T-helper 17 cell (primary cell): ENCODE data around the gene MYBPC3. TPM values are rescaled to one million over a fixed set of nuclear protein-coding genes. Genes with fewer than 3 reads are reported as not detected.

Experiments used
- ATAC-seq: fragments of 150-1000 bp; cut with Tn5 transposase; 2 replicates; pipeline ENCODE4 v1.10.0; 2021; ENCODE audit warnings: mild to moderate bottlenecking, moderate library complexity
- DNase-seq, 3 donors: peaks; one replicate each; pipeline versions ENCODE4 v3.0.0 to v3.0.0-alpha.2; 2020 to 2021
- H3K9me3 ChIP-seq: one replicate; pipeline ENCODE4 v1.7.0; 2013; ENCODE audit warnings: low read length, mild to moderate bottlenecking; ENCODE audit not compliant: control insufficient read depth, poor library complexity, severe bottlenecking
- H3K27ac Mint-ChIP-seq: one replicate; pipeline ENCODE4 v1.8.0; 2022; ENCODE audit warnings: mild to moderate bottlenecking, moderate library complexity, mixed read lengths
- H3K27me3 Mint-ChIP-seq: one replicate; pipeline ENCODE4 v1.8.0; 2022; ENCODE audit warnings: mixed read lengths
- H3K36me3 Mint-ChIP-seq: one replicate; pipeline ENCODE4 v1.8.0; 2022; ENCODE audit warnings: low read depth, mixed read lengths
- H3K4me1 Mint-ChIP-seq: one replicate; pipeline ENCODE4 v1.8.0; 2022; ENCODE audit warnings: mild to moderate bottlenecking, mixed read lengths
- H3K4me3 Mint-ChIP-seq: one replicate; pipeline ENCODE4 v1.8.0; 2022; ENCODE audit warnings: mild to moderate bottlenecking, moderate library complexity, mixed read lengths
- total RNA-seq, 4 donors: library from RNA in 2 of 4; stranded (reverse) in 2 of 4; gene quantifications; one replicate each; pipeline ENCODE4 v1.2.3 and lab custom pipeline; 2022 to 2026

Gene MYBPC3
- total RNA-seq (under 1 TPM in 1 of 2 donors, not detected in 1; 0.10 TPM), total RNA-seq (lab: John Stamatoyannopoulos, UW) (0 reads per million in 2 donors)

DNA sequence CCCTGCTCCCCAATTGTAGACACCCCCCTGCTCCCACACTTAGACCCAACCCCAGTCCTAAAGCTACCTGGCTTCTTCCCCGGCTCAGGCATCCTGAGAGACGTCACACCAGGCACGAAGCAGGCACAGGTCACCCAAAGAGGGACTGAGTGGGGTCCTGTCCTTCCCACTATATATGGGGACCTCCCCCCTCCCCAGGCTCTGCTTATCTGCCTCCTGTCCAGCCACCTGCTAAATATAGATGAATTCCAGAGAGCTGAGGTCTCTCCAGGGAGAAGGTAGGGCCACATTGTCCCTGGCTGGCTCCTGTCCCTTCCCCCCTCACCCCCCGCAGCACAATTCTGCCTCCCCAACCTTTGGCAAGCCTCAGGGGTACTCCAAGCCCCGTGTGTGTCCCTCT is at the start of gene MYBPC3:
TSS of gene MYBPC3 (minus strand) at position 147 of the 400 bp plus-strand sequence. CDS start at position 92, 55 bp downstream.
- Mint-ChIP-seq H3K27me3 (no peaks in the 10 kb centered on the region), H3K27ac (peak within 1 kb of the TSS; percentile 43), H3K4me1 (no peaks in the 10 kb centered on the region), H3K4me3 (no peak within 1 kb of the TSS), H3K36me3 (no peaks in the 10 kb centered on the region)
- DNase-seq (no peak), ATAC-seq (no peak)
- H3K9me3 ChIP-seq: no peaks in the 10 kb centered on the region

DNA sequence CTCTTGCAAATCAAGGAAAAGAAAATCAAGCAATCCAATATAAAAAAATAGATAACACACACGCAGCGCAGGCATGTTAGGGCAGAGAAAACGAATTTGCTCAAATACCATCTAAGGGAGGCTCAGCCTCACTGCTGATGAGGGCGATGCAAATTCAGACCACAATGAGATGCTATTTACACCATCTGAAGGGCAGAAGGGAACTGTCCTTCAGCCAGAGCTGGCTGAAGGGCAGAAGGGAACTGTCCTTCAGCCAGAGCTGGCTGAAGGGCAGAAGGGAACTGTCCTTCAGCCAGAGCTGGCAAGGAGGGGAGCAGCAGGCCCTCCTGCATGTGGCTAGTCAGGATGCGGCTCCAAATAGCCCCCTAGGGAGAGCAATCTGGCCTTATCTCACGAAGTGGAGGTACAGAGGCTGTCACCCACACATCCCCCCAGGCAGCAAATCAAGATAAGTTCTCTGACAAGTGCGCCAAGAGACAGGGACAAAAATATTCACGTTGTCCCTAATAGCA is 48.3 kb upstream of the MYBPC3 start:
- H3K27me3 Mint-ChIP-seq: no peaks in the 10 kb centered on the region
- peaks cover 11% of the 10 kb centered on the region for H3K4me1 Mint-ChIP-seq
- no peaks in the 10 kb centered on the region for H3K36me3 Mint-ChIP-seq
- no peak for DNase-seq
- no peak overlapping the region for H3K27ac Mint-ChIP-seq
- no peaks in the 10 kb centered on the region for H3K9me3 ChIP-seq
- peak overlapping the region; percentile 91 for H3K4me3 Mint-ChIP-seq
- ATAC-seq: peak; percentile 22

DNA sequence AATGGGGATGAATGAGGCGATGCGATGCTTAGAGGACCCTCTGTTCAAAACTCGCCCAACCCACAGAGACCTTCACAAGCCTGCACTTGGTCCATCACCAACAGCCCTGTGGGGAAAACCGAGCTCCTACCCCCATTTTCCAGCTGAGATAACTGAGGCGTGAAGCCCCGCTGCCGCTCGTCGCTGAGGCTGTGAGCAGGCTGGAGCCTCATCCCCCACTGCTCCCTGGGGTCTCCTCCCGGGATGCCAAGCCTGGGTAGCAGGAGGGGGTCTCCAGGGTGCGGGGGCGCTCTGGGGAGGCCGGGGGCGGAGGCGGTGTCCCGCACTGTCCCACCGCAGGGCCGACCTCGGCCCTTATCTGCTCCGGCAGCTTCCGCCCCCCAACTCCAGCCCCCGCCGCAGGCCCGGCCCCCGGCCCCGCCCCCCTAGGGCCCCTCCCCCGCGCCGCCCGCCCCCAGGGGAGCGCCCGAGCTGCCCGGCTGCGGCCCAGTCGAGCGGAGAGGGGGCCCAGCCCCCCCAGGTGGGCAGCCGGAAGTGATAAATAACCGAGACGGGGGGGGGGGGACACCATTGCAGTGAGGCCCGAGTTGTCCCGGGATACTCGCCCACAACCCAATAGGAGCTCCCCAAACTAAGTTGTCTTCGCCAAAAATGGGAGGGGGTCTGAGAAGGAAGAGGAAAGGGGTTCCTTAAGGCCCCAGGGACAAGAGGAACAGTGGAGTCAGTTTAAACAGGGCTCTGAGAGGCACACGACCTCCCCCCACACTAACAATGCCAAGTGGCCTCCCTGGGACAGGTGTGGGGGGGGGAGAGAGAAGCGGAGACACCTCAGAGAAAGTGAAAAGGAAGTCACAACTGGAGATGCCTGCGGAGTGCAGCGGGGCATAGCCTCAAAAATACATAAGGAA is 47.6 kb upstream of the MYBPC3 start:
- peak in 2 of 3 donors; percentile 46 to 47 for DNase-seq
- H3K4me1 Mint-ChIP-seq: peaks cover 16% of the 10 kb centered on the region

DNA sequence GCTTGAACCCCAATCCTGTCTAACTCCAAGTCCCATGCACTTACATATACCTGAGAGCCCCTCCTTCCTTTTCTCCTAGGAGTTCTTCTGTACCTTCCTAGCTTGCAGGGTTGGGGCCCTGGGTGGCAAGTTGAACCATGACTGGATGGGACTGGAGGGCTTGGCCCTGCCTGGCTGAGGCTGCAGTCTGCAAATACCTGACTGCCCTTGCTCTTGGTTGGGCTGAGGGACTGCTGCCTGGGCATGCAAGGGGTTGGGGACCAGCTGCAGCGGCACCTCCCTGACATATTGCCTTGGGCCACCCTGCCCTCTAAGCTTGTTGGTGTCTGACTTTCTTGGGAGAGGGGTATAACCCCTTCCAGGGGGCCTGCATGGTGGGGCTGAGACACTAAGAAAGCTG is 46.0 kb upstream of the MYBPC3 start:
- no peak for DNase-seq
- peak overlapping the region; percentile 54 for H3K27ac Mint-ChIP-seq

More for the DNA sequence above, 47.6 kb upstream of the MYBPC3 start:
- ATAC-seq: peak; percentile 84
- Mint-ChIP-seq H3K4me3 (peak overlapping the region; percentile 91), H3K27me3 (no peaks in the 10 kb centered on the region), H3K27ac (peak overlapping the region; percentile 34), H3K36me3 (no peaks in the 10 kb centered on the region)
- no peaks in the 10 kb centered on the region for H3K9me3 ChIP-seq

DNA sequence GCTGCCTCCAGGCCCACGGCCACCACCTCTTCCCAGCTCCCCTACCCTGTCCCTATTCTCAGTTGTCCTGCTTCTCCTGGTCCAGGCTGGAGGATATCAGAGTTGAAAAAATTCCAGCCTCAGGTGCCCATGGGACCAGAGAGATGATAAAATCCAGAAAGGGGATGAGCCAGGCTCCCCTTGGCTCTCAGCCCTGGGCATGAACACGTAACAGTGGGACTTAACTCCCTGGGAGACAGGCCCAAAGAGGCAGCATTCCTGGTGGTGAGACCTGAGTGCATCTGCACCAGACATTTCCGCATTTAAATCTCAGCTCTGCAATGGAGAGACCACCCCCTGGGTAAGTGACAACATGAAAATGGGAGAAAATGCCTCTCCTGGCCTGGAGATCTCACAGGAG is 45.5 kb upstream of the MYBPC3 start:
- no peaks in the 10 kb centered on the region for H3K27me3 Mint-ChIP-seq
- no peak for DNase-seq
- no peaks in the 10 kb centered on the region for H3K9me3 ChIP-seq
- no peak for ATAC-seq
- no peaks in the 10 kb centered on the region for H3K36me3 Mint-ChIP-seq
- H3K4me3 Mint-ChIP-seq: no peak overlapping the region
- peaks cover 21% of the 10 kb centered on the region for H3K4me1 Mint-ChIP-seq
- peak overlapping the region; percentile 54 for H3K27ac Mint-ChIP-seq

More for the DNA sequence above, 46.0 kb upstream of the MYBPC3 start:
- no peaks in the 10 kb centered on the region for H3K9me3 ChIP-seq
- Mint-ChIP-seq H3K4me1 (peaks cover 21% of the 10 kb centered on the region), H3K36me3 (no peaks in the 10 kb centered on the region), H3K27me3 (no peaks in the 10 kb centered on the region), H3K4me3 (peak overlapping the region; percentile 45)
- no peak for ATAC-seq

DNA sequence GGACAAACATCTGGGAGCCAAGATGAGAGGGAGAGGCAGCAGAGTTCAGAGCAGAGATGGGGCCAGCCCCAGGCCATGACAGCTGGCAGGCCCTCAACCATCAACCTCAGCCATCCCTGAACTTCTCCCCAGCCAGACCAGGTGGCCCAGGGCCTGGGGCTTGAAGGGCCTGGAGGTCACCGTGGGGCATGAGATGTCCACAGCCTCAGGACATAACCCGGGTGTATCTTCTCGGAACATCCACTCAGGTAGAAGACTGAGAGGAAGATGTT is 43.5 kb upstream of the MYBPC3 start:
- H3K27ac Mint-ChIP-seq: peak overlapping the region; percentile 91
- no peaks in the 10 kb centered on the region for H3K36me3 Mint-ChIP-seq
- H3K9me3 ChIP-seq: no peaks in the 10 kb centered on the region
- no peak for ATAC-seq
- H3K4me3 Mint-ChIP-seq: no peak overlapping the region
- H3K27me3 Mint-ChIP-seq: no peaks in the 10 kb centered on the region
- DNase-seq: peak in 1 of 3 donors; percentile 1
- H3K4me1 Mint-ChIP-seq: peaks cover 21% of the 10 kb centered on the region

DNA sequence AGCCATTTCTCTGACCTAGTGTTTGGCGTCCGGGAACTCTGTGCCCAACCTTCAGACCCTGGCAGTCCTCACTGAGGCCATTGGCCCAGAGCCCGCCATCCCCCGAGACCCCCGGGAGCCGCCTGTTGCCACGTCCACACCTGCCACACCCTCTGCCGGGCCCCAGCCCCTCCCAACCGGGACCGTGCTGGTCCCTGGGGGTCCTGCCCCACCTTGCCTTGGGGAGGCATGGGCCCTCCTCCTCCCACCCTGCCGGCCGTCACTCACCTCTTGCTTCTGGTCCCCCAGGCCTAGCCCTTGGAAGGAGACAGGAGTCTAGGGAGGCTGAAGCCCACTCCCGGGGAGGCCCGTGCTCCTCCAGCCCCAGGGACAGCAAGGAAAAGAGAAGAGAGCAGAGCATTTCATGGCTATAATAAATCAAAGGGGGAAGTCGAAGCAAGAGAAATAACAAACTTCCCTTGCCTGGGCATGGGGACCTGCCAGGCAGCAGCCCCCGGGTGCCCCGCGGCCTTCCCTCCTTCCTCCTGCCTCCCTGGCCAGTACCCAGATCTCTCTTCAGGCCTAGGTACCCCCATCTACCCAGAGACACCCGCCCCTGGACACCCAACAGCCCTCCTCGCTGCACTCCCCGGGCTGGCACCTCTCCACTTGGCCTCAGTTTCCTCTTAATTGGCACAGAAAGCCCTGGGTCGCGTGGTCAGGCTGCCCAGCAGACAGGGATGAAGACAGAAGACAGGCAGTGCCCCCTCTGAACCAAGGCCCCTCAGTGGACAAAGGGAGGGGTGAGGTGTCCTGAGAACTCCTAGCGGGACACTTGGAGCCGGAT is 42.9 kb upstream of the MYBPC3 start:
- DNase-seq (peak in 1 of 3 donors; percentile 2), ATAC-seq (no peak)
- Mint-ChIP-seq H3K27me3 (no peaks in the 10 kb centered on the region), H3K27ac (peak overlapping the region; percentile 91), H3K4me3 (peak overlapping the region; percentile 80), H3K4me1 (peaks cover 18% of the 10 kb centered on the region), H3K36me3 (no peaks in the 10 kb centered on the region)
- H3K9me3 ChIP-seq: no peaks in the 10 kb centered on the region

DNA sequence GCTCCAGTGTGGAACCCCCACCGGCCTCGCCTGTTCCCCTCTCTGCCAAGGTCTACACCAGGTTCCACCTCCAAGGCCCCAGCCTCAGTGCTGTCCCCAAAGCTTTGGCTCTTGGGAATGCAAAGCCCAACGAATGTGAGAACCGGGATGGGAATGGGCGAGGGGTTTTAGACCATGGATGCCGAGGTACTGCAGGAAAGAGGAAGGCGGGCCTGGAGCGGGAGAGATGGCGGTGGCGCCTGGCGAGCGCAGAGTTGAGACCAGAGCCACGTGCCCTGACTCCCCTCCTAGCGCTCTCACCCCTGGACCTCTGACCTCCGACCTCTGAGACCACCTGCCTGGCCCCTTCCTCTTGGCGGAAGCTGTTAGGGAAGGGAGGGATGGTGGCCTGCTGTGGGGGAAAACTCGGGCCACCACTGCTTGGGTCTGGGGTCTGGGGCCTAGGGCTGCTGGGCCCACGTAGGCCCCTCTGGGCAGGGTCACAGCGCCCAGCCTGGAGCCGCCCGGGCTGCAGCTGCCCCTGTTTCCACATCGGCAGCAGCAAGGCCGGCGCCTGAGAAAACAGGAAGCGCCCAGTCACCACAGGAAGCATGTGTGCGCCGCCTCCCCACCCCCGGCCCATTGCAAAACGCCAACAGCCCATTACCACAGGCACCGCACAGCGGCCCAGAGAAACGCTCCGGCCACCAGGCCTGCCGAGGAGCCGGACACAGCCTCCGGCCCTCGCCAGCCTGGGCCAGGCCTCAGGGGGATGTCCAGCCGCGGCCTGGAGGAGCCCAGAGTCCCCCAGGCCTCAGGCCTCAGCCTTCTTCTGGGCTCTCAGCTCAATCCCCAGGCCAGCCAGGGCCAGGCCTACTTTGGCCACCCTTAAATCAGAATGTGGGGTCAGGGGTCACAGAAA is 42.1 kb upstream of the MYBPC3 start:
- H3K36me3 Mint-ChIP-seq: no peaks in the 10 kb centered on the region
- H3K4me3 Mint-ChIP-seq: peak overlapping the region; percentile 80
- H3K4me1 Mint-ChIP-seq: peaks cover 18% of the 10 kb centered on the region
- H3K9me3 ChIP-seq: no peaks in the 10 kb centered on the region
- peak overlapping the region; percentile 91 for H3K27ac Mint-ChIP-seq
- peak; percentile 75 for ATAC-seq
- H3K27me3 Mint-ChIP-seq: no peaks in the 10 kb centered on the region
- peak in 2 of 3 donors; percentile 12 to 29 for DNase-seq

DNA sequence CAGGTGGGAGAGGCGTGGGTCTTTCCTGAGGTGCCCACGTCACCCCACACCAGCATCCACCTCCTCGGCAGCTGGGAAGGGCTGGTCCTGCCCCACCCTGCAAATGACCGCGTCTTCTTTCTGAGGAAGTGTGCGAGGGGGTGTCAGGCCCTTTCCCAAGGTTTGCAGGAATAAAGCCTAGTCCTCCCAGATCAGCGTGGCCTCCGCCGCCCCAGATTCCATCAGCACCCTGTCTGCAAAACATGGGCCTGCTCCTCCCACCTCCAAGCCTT is 41.5 kb upstream of the MYBPC3 start:
- no peaks in the 10 kb centered on the region for H3K27me3 Mint-ChIP-seq
- no peaks in the 10 kb centered on the region for H3K36me3 Mint-ChIP-seq
- peak overlapping the region; percentile 91 for H3K27ac Mint-ChIP-seq
- ATAC-seq (no peak), DNase-seq (no peak)
- no peaks in the 10 kb centered on the region for H3K9me3 ChIP-seq
- H3K4me1 Mint-ChIP-seq: peaks cover 22% of the 10 kb centered on the region
- peak overlapping the region; percentile 80 for H3K4me3 Mint-ChIP-seq

DNA sequence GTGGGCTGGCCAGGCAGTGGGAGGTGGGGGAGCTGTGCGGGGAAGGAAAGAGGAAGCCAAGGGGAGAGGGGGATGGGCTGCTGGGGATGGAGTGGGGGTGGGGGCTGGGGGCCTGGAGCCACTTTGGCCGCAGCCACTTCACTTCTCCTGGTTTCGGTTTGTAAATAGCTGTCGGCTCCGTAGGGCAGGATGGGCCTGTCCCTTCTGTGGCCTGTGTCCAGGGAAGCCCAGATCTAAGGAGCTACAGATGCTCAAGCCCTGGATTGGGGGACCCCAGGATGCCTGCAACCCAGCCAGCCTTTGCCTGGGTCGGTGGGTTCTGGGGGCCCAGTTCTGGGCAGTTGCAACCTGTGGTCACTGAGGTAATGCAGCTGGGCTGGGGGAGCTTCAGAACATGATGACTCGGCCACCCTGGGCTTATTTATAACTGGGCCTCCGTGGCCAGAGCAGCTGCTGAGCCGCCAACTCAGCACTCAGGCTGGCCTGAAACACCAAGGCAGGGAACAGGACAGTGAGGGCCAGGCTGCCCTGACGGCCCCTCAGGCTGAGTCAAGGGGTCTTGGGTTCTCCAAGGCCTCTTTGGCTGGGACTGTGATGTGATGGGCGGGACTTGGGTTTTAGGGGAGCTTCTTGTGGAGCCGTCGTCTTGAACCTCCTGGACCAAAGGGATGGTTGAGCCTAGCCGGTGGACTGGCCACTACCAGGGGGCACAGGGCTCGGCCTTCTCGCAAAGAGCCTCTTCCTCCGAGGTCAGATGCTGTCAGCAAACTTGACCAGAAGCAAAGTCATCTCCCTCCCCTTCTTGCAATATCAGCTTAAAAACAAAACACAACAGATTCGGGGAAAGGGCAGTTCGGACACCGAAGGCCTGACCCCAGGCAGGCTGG is 40.9 kb upstream of the MYBPC3 start:
- H3K27ac Mint-ChIP-seq: peak overlapping the region; percentile 91
- H3K9me3 ChIP-seq: no peaks in the 10 kb centered on the region
- peaks cover 23% of the 10 kb centered on the region for H3K4me1 Mint-ChIP-seq
- no peak for ATAC-seq
- H3K4me3 Mint-ChIP-seq: peak overlapping the region; percentile 80
- H3K36me3 Mint-ChIP-seq: no peaks in the 10 kb centered on the region
- no peaks in the 10 kb centered on the region for H3K27me3 Mint-ChIP-seq
- DNase-seq: no peak

DNA sequence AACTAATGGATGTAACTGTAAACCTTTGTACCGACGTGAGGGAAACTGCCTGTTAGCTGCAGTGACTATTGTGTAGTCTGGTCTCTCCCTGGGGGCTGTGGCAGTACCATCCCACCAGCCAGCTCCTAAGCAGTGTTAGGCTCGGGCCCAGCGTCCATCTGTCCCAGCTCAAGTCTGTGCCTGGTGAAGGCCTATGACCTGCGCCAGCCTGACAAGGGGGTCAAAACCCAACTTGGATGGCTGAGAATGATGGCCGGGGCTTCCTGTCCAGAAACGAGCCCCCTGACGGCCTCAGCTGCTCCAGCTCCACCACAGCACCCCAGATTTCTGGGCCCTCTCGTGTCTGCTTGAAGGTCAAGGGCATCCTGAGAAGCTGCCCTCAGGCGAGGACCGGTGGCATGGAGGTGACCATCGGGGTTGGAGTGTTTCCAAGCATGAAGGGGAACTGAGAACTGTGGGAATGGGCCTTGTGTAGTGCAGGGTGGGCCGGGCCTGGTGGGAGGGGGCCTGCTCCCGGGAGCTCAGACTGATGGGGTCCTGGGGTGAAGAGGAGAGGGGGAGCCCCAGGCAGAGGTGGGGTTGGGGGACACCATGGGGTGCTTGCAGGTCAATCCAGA is 40.2 kb upstream of the MYBPC3 start:
- DNase-seq: no peak
- H3K9me3 ChIP-seq: no peaks in the 10 kb centered on the region
- Mint-ChIP-seq H3K4me1 (peaks cover 25% of the 10 kb centered on the region), H3K27ac (no peak overlapping the region), H3K36me3 (no peaks in the 10 kb centered on the region), H3K27me3 (no peaks in the 10 kb centered on the region), H3K4me3 (no peak overlapping the region)
- ATAC-seq: no peak
